Cardiac ventricle fibroblast (primary cell): ENCODE results near the gene DAW1. TPM values are rescaled to one million over a fixed set of nuclear protein-coding genes. Genes with fewer than 3 reads are reported as not detected.

Source experiments
- total RNA-seq: library from RNA; depleted of rRNA; stranded (reverse); fragments of >200 nt; gene quantifications from 2 replicates; pipeline ENCODE4 v1.2.3, GENCODE V29; 2015

Gene DAW1, protein sequence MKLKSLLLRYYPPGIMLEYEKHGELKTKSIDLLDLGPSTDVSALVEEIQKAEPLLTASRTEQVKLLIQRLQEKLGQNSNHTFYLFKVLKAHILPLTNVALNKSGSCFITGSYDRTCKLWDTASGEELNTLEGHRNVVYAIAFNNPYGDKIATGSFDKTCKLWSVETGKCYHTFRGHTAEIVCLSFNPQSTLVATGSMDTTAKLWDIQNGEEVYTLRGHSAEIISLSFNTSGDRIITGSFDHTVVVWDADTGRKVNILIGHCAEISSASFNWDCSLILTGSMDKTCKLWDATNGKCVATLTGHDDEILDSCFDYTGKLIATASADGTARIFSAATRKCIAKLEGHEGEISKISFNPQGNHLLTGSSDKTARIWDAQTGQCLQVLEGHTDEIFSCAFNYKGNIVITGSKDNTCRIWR
- total RNA-seq: 2.8 and 3.4 TPM in 2 replicates

DNA sequence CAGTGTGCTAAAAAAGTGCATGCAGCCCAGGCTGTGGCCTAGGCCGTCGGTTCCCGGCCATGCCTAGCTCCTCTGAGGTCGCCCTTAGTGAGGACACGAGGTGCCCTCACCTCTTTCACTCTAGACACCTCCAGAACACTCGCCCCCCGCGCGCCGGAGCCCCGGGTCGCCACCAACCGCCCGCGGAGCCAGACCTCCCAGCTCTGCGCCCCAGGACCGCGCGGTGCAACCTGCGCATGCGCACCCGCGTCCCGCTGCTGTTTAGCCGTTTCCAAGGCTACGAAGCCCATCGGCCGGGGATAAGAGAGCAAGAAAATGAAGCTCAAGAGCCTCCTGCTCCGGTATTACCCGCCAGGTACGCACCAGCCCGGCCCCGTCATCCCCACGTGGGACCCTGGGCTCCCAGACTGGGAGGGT lies at the start of gene DAW1:
Gene DAW1 (plus strand): TSS at position 257 of the 417 bp plus-strand sequence. CDS start 59 bp downstream, at position 316.

Other genes with a start within 250 kb of the DAW1 start
- gene SCYGR5, start 204.8 kb upstream of the DAW1 start, total RNA-seq: not detected in 2 replicates
- gene SLC19A3, start 153.6 kb upstream of the DAW1 start, total RNA-seq: 5.2 and 9.9 TPM in 2 replicates
- gene SCYGR6, start 146.9 kb upstream of the DAW1 start, total RNA-seq: not detected in 2 replicates
- gene SCYGR7, start 143.3 kb upstream of the DAW1 start, total RNA-seq: not detected in 2 replicates
- gene SCYGR8, start 125.7 kb upstream of the DAW1 start, total RNA-seq: not detected in 2 replicates
- gene CCL20, start 57.8 kb upstream of the DAW1 start, total RNA-seq: 0.31 and 1.3 TPM in 2 replicates